ENCODE results near the gene TOX2.

Gene TOX2, protein sequence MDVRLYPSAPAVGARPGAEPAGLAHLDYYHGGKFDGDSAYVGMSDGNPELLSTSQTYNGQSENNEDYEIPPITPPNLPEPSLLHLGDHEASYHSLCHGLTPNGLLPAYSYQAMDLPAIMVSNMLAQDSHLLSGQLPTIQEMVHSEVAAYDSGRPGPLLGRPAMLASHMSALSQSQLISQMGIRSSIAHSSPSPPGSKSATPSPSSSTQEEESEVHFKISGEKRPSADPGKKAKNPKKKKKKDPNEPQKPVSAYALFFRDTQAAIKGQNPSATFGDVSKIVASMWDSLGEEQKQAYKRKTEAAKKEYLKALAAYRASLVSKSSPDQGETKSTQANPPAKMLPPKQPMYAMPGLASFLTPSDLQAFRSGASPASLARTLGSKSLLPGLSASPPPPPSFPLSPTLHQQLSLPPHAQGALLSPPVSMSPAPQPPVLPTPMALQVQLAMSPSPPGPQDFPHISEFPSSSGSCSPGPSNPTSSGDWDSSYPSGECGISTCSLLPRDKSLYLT

DNA sequence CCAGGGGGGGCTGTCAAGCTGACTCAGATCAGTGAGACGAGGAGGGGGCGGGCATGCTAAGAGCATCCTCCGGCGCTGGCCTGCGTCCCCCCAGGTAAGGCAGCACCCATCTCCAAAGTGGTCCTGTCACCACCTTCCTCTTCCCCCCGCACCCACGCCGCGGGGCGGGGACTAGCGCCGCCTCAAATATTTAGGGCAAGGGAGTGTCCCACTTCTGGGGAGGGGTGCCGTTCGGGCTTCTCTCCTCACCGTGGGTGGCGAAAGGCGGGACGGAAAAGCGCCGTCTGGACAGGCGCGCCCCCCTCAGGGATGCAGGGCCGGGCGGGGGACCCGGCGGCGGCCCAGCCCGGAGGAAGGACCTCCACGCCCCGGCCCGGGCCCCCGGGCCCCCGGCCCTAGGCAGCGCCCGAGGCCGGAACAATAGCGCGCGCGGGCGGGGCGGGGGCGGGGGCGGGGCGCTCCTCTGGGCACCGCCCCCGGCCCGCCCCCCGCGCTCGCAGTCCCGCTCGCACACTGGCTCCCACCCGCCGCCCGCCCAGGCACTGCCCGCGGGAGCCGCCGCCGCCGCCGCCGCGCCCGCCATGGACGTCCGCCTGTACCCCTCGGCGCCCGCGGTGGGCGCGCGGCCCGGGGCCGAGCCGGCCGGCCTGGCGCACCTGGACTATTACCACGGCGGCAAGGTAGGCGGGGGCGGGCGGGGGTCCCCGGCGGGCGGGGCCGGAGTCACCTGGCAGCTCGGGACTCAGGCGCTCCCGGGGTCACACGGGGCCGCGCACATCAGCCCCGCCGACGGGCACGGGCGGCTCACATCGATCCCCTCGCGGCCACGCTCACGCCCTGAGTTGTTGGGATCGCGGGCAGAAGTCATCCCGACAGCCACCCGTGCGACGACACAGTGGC is at the start of gene TOX2:
Gene TOX2, plus strand, starts transcription at position 542 of the 900 bp plus-strand sequence. Its CDS starts 40 bp downstream, at position 582.
- Histone ChIP-seq H3K36me3 (replicated peaks) (no peaks in the 10 kb centered on the region), H3K4me3 (ENCODE audit: low read depth, low read length) (peak within 1 kb of the TSS; percentile 72), H3K27ac (no peak within 1 kb of the TSS), H3K27me3 (replicated peaks) (no peaks in the 10 kb centered on the region)
- TF ChIP-seq, protein P1, sequence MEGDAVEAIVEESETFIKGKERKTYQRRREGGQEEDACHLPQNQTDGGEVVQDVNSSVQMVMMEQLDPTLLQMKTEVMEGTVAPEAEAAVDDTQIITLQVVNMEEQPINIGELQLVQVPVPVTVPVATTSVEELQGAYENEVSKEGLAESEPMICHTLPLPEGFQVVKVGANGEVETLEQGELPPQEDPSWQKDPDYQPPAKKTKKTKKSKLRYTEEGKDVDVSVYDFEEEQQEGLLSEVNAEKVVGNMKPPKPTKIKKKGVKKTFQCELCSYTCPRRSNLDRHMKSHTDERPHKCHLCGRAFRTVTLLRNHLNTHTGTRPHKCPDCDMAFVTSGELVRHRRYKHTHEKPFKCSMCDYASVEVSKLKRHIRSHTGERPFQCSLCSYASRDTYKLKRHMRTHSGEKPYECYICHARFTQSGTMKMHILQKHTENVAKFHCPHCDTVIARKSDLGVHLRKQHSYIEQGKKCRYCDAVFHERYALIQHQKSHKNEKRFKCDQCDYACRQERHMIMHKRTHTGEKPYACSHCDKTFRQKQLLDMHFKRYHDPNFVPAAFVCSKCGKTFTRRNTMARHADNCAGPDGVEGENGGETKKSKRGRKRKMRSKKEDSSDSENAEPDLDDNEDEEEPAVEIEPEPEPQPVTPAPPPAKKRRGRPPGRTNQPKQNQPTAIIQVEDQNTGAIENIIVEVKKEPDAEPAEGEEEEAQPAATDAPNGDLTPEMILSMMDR (IDR thresholded peaks at IDR 0.05; ENCODE audit: low read depth, low read length, missing control alignments), result no peak
- DNase-seq, result no peak
- in situ Hi-C loops (cut with HindIII; ENCODE audit: low pct_ligation_motif_present, low sequenced_read_pairs), result no loop called here

DNA sequence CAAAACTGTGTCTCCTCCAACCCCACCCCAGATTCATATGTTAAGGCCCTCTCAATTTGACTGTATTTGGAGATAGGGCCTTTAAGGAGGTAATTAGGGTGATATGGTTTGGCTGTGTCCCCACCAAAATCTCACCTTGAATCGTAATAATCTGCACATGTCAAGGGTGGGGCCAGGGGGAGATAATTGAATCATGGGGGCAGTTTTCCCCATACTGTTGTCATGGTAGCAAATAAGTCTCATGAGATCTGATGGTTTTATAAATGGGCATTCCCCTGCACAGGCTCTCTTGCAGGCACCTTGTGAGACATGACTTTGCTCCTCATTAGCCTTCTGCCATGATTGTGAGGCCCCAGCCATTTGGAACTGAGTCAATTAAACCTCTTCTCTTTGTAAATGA is 46.6 kb upstream of the TOX2 start:
- DNase-seq, result no peak
- H3K27me3 ChIP-seq (replicated peaks), result no peaks in the 10 kb centered on the region
- H3K27ac ChIP-seq, result no peak overlapping the region
- TF ChIP-seq, protein P1 (IDR thresholded peaks at IDR 0.05; ENCODE audit: low read depth, low read length, missing control alignments), result no peak
- in situ Hi-C loops (cut with HindIII; ENCODE audit: low pct_ligation_motif_present, low sequenced_read_pairs), result no loop called here
- no peak overlapping the region for H3K4me3 ChIP-seq (ENCODE audit: low read depth, low read length)
- no peaks in the 10 kb centered on the region for H3K36me3 ChIP-seq (replicated peaks)

DNA sequence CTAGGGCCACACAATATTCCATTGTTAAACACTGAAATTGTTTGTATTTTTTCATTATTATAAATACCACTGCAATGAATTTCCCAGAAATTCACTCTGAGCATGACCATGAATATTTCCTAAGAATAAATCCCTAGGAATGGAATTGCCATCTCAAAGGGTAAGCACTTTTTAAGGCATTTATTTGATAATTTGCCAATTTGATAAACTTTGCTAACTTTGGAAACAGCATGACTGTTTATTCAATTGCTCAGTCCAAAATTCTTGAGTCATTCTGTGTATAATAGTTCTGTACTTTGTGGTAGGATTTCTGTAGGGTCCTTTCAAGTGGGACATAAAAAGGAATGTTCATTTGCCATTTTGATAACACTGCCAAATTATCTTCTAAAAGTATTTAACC is 44.2 kb upstream of the TOX2 start:
- H3K4me3 ChIP-seq (ENCODE audit: low read depth, low read length), result no peak overlapping the region
- no peaks in the 10 kb centered on the region for H3K27me3 ChIP-seq (replicated peaks)
- H3K27ac ChIP-seq, result no peak overlapping the region
- in situ Hi-C loops (cut with HindIII; ENCODE audit: low pct_ligation_motif_present, low sequenced_read_pairs), result no loop called here
- DNase-seq, result no peak
- TF ChIP-seq, protein P1 (IDR thresholded peaks at IDR 0.05; ENCODE audit: low read depth, low read length, missing control alignments), result no peak
- H3K36me3 ChIP-seq (replicated peaks), result no peaks in the 10 kb centered on the region

DNA sequence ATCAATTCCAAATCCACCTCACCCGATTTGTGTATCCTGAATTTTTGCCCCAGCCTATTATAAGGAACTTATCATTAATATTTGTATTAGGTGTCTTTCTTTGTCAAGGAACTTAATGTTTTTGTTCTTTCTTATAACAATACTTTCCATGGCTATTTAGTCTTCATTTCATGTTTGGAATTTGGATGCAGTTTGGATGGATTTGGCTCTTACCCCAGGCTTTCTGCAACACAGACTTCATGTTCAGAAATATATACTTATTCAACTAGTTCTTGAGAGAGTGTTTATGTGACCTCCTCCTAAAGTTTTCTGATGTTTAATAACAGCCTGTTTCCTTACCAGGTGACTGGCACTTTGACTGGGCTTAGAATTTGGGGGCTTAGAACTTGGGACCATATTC is 35.9 kb upstream of the TOX2 start:
- TF ChIP-seq, protein P1 (IDR thresholded peaks at IDR 0.05; ENCODE audit: low read depth, low read length, missing control alignments), result no peak
- in situ Hi-C loops (cut with HindIII; ENCODE audit: low pct_ligation_motif_present, low sequenced_read_pairs), result no loop called here

DNA sequence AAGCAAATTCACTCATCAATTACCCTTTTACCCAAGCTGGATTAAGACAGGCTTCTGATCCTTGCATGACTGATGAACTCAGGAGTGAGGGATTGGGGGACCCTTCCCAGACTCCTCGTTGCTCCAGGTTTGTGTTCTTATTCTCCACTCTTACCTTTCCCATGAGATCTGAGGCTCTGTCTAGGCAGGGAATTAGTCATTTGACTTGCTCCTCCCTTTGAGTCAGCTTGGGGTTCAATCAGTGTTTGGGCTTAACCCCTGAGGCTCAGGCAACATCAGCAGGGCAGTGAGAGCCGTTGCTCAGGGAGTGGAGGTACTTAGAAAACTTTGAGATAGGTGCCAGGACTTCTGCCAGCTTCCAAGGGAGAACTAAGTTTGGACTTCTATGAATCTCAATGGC is 20.7 kb upstream of the TOX2 start:
- DNase-seq, result no peak
- H3K36me3 ChIP-seq (replicated peaks), result no peaks in the 10 kb centered on the region
- no peak overlapping the region for H3K4me3 ChIP-seq (ENCODE audit: low read depth, low read length)
- TF ChIP-seq, protein P1 (IDR thresholded peaks at IDR 0.05; ENCODE audit: low read depth, low read length, missing control alignments), result no peak
- in situ Hi-C loops (cut with HindIII; ENCODE audit: low pct_ligation_motif_present, low sequenced_read_pairs), result no loop called here
- H3K27me3 ChIP-seq (replicated peaks), result no peaks in the 10 kb centered on the region
- no peak overlapping the region for H3K27ac ChIP-seq

More for the DNA sequence above, 35.9 kb upstream of the TOX2 start:
- H3K36me3 ChIP-seq (replicated peaks), result no peaks in the 10 kb centered on the region
- no peak overlapping the region for H3K27ac ChIP-seq
- no peaks in the 10 kb centered on the region for H3K27me3 ChIP-seq (replicated peaks)
- H3K4me3 ChIP-seq (ENCODE audit: low read depth, low read length), result no peak overlapping the region
- DNase-seq, result no peak
